ENCODE measurements around the gene C5orf15. TPM values are rescaled to one million over a fixed set of nuclear protein-coding genes. Genes with fewer than 3 reads are reported as not detected.

The C5orf15 gene
- total and polyA plus RNA-seq, 2 experiments from 2014 or later: 37.7 to 61.4 TPM

- Histone ChIP-seq H3K4me1 (ENCODE audit: insufficient read depth) (no peaks in the 10 kb centered on the region), H3F3A (replicated peaks; ENCODE audit: low read depth) (no peaks in the 10 kb centered on the region), H3K36me3 (ENCODE audit: insufficient read depth) (no peaks in the 10 kb centered on the region), H3K9me2 (ENCODE audit: insufficient read depth) (no peaks in the 10 kb centered on the region; the same call in 1 of the 2 replicates), H4K20me1 (replicated peaks; ENCODE audit: insufficient read depth) (no peaks in the 10 kb centered on the region), H3K27me3 (ENCODE audit: insufficient read depth) (no peaks in the 10 kb centered on the region), H2AFZ (0 out of 2 replicates have a peak overlapping the region, but pooled peaks have one; percentile 23), H3K4me2 (no peak overlapping the region), H3K4me3 (no peak overlapping the region), H3K27ac (ENCODE audit: low read depth) (no peak overlapping the region), H3K79me2 (replicated peaks; ENCODE audit: insufficient read depth) (no peaks in the 10 kb centered on the region)
- peaks cover 6% of the 10 kb centered on the region for H3K4me1 Mint-ChIP-seq
- H3K36me3 Mint-ChIP-seq (ENCODE audit: low read depth): no peaks in the 10 kb centered on the region
- TF ChIP-seq, protein P1, sequence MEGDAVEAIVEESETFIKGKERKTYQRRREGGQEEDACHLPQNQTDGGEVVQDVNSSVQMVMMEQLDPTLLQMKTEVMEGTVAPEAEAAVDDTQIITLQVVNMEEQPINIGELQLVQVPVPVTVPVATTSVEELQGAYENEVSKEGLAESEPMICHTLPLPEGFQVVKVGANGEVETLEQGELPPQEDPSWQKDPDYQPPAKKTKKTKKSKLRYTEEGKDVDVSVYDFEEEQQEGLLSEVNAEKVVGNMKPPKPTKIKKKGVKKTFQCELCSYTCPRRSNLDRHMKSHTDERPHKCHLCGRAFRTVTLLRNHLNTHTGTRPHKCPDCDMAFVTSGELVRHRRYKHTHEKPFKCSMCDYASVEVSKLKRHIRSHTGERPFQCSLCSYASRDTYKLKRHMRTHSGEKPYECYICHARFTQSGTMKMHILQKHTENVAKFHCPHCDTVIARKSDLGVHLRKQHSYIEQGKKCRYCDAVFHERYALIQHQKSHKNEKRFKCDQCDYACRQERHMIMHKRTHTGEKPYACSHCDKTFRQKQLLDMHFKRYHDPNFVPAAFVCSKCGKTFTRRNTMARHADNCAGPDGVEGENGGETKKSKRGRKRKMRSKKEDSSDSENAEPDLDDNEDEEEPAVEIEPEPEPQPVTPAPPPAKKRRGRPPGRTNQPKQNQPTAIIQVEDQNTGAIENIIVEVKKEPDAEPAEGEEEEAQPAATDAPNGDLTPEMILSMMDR (conservative IDR thresholded peaks at IDR 0.05; ENCODE audit: low read depth in 2 of 2): peak in 1 of 2 experiments; percentile 27; a peak in 1 of 4 replicates
- TF ChIP-seq EZH2 (IDR thresholded peaks at IDR 0.05; ENCODE audit: low read depth, unreplicated experiment): no peak
- ATAC-seq: peak; percentile 26; the same call in 1 of the 3 replicates
- H3K27ac Mint-ChIP-seq: no peak overlapping the region
- H3K9me3 Mint-ChIP-seq: no peaks in the 10 kb centered on the region
- DNase-seq (ENCODE audit: low spot score): no peak
- H3K27me3 Mint-ChIP-seq (ENCODE audit: insufficient read depth, low read depth, poor library complexity): peaks cover 3% of the 10 kb centered on the region
- no peak overlapping the region for H3K4me3 Mint-ChIP-seq
Measured at GRCh38 chr5:133919148-133920136, 49.0 kb downstream of the C5orf15 start.

DNA sequence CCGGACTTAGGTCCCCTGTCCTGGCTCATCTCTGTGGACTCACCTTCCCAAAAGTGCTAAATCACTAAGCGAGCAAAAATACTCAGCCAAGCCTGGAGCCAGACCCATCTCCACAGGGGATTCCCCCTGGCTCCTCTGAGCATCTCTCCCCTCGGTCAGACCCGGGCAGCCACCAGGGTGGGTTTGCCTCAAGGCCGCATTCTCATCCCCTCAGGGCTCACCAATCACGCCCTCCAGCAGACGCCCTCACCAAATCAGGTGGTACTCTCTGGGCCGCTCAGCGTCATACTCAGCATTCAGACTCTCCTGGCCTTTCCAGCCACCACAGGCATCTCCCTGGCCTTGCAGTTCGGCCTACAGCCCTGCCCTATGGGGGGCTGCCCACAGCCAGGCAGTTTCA, 49.7 kb downstream of the C5orf15 start:
- Mint-ChIP-seq H3K4me3 (no peak overlapping the region), H3K27me3 (ENCODE audit: insufficient read depth, low read depth, poor library complexity) (no peaks in the 10 kb centered on the region), H3K27ac (no peak overlapping the region), H3K4me1 (peaks cover 6% of the 10 kb centered on the region), H3K9me3 (no peaks in the 10 kb centered on the region), H3K36me3 (ENCODE audit: low read depth) (no peaks in the 10 kb centered on the region)
- Histone ChIP-seq H3K27ac (ENCODE audit: low read depth) (no peak overlapping the region), H3K4me1 (ENCODE audit: insufficient read depth) (no peaks in the 10 kb centered on the region), H3K79me2 (replicated peaks; ENCODE audit: insufficient read depth) (no peaks in the 10 kb centered on the region), H3K4me3 (no peak overlapping the region), H3K9me2 (ENCODE audit: insufficient read depth) (no peaks in the 10 kb centered on the region; the same call in 1 of the 2 replicates), H3F3A (replicated peaks; ENCODE audit: low read depth) (no peaks in the 10 kb centered on the region), H3K4me2 (no peak overlapping the region), H4K20me1 (replicated peaks; ENCODE audit: insufficient read depth) (no peaks in the 10 kb centered on the region), H3K27me3 (ENCODE audit: insufficient read depth) (no peaks in the 10 kb centered on the region), H3K36me3 (ENCODE audit: insufficient read depth) (no peaks in the 10 kb centered on the region), H2AFZ (no peak overlapping the region)
- no peak; the same call in 2 of the 3 replicates for ATAC-seq
- DNase-seq (ENCODE audit: low spot score): no peak
- TF ChIP-seq CREB1 (CRISPR knock-in tag; IDR thresholded peaks at IDR 0.05; ENCODE audit: low read depth): no peak
- TF ChIP-seq STAT1 (IDR thresholded peaks at IDR 0.05; ENCODE audit: unreplicated experiment): no peak
- TF ChIP-seq, protein P2, sequence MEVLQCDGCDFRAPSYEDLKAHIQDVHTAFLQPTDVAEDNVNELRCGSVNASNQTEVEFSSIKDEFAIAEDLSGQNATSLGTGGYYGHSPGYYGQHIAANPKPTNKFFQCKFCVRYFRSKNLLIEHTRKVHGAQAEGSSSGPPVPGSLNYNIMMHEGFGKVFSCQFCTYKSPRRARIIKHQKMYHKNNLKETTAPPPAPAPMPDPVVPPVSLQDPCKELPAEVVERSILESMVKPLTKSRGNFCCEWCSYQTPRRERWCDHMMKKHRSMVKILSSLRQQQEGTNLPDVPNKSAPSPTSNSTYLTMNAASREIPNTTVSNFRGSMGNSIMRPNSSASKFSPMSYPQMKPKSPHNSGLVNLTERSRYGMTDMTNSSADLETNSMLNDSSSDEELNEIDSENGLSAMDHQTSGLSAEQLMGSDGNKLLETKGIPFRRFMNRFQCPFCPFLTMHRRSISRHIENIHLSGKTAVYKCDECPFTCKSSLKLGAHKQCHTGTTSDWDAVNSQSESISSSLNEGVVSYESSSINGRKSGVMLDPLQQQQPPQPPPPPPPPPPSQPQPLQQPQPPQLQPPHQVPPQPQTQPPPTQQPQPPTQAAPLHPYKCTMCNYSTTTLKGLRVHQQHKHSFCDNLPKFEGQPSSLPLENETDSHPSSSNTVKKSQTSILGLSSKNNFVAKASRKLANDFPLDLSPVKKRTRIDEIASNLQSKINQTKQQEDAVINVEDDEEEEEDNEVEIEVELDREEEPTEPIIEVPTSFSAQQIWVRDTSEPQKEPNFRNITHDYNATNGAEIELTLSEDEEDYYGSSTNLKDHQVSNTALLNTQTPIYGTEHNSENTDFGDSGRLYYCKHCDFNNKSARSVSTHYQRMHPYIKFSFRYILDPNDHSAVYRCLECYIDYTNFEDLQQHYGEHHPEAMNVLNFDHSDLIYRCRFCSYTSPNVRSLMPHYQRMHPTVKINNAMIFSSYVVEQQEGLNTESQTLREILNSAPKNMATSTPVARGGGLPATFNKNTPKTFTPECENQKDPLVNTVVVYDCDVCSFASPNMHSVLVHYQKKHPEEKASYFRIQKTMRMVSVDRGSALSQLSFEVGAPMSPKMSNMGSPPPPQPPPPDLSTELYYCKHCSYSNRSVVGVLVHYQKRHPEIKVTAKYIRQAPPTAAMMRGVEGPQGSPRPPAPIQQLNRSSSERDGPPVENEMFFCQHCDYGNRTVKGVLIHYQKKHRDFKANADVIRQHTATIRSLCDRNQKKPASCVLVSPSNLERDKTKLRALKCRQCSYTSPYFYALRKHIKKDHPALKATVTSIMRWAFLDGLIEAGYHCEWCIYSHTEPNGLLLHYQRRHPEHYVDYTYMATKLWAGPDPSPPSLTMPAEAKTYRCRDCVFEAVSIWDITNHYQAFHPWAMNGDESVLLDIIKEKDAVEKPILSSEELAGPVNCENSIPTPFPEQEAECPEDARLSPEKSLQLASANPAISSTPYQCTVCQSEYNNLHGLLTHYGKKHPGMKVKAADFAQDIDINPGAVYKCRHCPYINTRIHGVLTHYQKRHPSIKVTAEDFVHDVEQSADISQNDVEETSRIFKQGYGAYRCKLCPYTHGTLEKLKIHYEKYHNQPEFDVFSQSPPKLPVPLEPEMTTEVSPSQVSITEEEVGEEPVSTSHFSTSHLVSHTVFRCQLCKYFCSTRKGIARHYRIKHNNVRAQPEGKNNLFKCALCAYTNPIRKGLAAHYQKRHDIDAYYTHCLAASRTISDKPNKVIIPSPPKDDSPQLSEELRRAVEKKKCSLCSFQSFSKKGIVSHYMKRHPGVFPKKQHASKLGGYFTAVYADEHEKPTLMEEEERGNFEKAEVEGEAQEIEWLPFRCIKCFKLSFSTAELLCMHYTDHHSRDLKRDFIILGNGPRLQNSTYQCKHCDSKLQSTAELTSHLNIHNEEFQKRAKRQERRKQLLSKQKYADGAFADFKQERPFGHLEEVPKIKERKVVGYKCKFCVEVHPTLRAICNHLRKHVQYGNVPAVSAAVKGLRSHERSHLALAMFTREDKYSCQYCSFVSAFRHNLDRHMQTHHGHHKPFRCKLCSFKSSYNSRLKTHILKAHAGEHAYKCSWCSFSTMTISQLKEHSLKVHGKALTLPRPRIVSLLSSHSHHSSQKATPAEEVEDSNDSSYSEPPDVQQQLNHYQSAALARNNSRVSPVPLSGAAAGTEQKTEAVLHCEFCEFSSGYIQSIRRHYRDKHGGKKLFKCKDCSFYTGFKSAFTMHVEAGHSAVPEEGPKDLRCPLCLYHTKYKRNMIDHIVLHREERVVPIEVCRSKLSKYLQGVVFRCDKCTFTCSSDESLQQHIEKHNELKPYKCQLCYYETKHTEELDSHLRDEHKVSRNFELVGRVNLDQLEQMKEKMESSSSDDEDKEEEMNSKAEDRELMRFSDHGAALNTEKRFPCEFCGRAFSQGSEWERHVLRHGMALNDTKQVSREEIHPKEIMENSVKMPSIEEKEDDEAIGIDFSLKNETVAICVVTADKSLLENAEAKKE (CRISPR knock-in tag; IDR thresholded peaks at IDR 0.05): no peak
- no peak for TF ChIP-seq REST (IDR thresholded peaks at IDR 0.05; ENCODE audit: unreplicated experiment)
- no peak for TF ChIP-seq EZH2phosphoT487 (IDR thresholded peaks at IDR 0.05; ENCODE audit: unreplicated experiment)
- TF ChIP-seq ZNF331 (CRISPR knock-in tag; IDR thresholded peaks at IDR 0.05; ENCODE audit: low read depth): no peak
